ENCODE results near the gene HSPB3.
"Not testable (repeated sequence)": the region's sequence is repeated elsewhere in the genome, so short reads cannot be mapped to it uniquely, and the experiment has no call there.

The HSPB3 gene

GRCh38 chr5:54471398-54471797, 15.9 kb downstream of the HSPB3 start:
- TF ChIP-seq SUZ12 (IDR thresholded peaks at IDR 0.05) (no peak), ELF4 (IDR thresholded peaks at IDR 0.05) (no peak), L3MBTL2 (conservative IDR thresholded peaks at IDR 0.05) (no peak), CTBP1 (IDR thresholded peaks at IDR 0.05; ENCODE audit: borderline replicate concordance) (no peak), FOXK2 (IDR thresholded peaks at IDR 0.05) (no peak), SP1 (IDR thresholded peaks at IDR 0.05) (no peak), FOXM1 (IDR thresholded peaks at IDR 0.05; ENCODE audit: borderline replicate concordance) (no peak), FOXA1 (IDR thresholded peaks at IDR 0.05) (no peak), HDGF (IDR thresholded peaks at IDR 0.05; ENCODE audit: borderline replicate concordance) (no peak)
- DNase-seq (ENCODE audit: extremely low spot score) = no peak
- POLR2A ChIA-PET = no interaction called here
- CTCF ChIA-PET = no interaction called here

- no peak for DNase-seq (ENCODE audit: extremely low spot score)
- POLR2A ChIA-PET = no interaction called here
- CTCF ChIA-PET = no interaction called here
- TF ChIP-seq CTBP1 (IDR thresholded peaks at IDR 0.05; ENCODE audit: borderline replicate concordance) = no peak
- TF ChIP-seq SP1 (IDR thresholded peaks at IDR 0.05) = no peak
- no peak for TF ChIP-seq FOXM1 (IDR thresholded peaks at IDR 0.05; ENCODE audit: borderline replicate concordance)
- TF ChIP-seq SUZ12 (IDR thresholded peaks at IDR 0.05) = no peak
- TF ChIP-seq ZNF384 (IDR thresholded peaks at IDR 0.05) = no peak
Measured at GRCh38 chr5:54476682-54477081, 21.2 kb downstream of the HSPB3 start.

- no peak for TF ChIP-seq TARDBP (IDR thresholded peaks at IDR 0.05)
- no peak for TF ChIP-seq FOXK2 (IDR thresholded peaks at IDR 0.05)
- TF ChIP-seq FOXA1 (IDR thresholded peaks at IDR 0.05) = no peak
- TF ChIP-seq FOXM1 (IDR thresholded peaks at IDR 0.05; ENCODE audit: borderline replicate concordance) = no peak
- TF ChIP-seq SP1 (IDR thresholded peaks at IDR 0.05) = no peak
- TF ChIP-seq ZNF384 (IDR thresholded peaks at IDR 0.05) = no peak
- ChIA-PET POLR2A (no interaction called here), CTCF (no interaction called here)
- no peak for DNase-seq (ENCODE audit: extremely low spot score)
Measured at GRCh38 chr5:54477941-54478478, 22.5 kb downstream of the HSPB3 start.

GRCh38 chr5:54480296-54480695, 24.8 kb downstream of the HSPB3 start:
- DNase-seq (ENCODE audit: extremely low spot score) = no peak
- POLR2A ChIA-PET = no interaction called here
- no peak for TF ChIP-seq ELF4 (IDR thresholded peaks at IDR 0.05)
- TF ChIP-seq BHLHE40 (IDR thresholded peaks at IDR 0.05; ENCODE audit: borderline replicate concordance) = no peak
- TF ChIP-seq ARNT (IDR thresholded peaks at IDR 0.05) = no peak
- TF ChIP-seq NFRKB (IDR thresholded peaks at IDR 0.05) = no peak
- TF ChIP-seq TARDBP (IDR thresholded peaks at IDR 0.05) = no peak
- no peak for TF ChIP-seq SUZ12 (IDR thresholded peaks at IDR 0.05)
- TF ChIP-seq FOXK2 (IDR thresholded peaks at IDR 0.05) = no peak
- no peak for TF ChIP-seq FOXM1 (IDR thresholded peaks at IDR 0.05; ENCODE audit: borderline replicate concordance)
- TF ChIP-seq LEF1 (IDR thresholded peaks at IDR 0.05; ENCODE audit: borderline replicate concordance) = no peak
- TF ChIP-seq HDGF (IDR thresholded peaks at IDR 0.05; ENCODE audit: borderline replicate concordance) = no peak
- TF ChIP-seq SP1 (IDR thresholded peaks at IDR 0.05) = no peak
- no peak for TF ChIP-seq L3MBTL2 (conservative IDR thresholded peaks at IDR 0.05)
- no peak for TF ChIP-seq FOXA1 (IDR thresholded peaks at IDR 0.05)
- CTCF ChIA-PET = no interaction called here

GRCh38 chr5:54484219-54484894, 28.9 kb downstream of the HSPB3 start:
- ChIA-PET POLR2A (no interaction called here), CTCF (no interaction called here)
- DNase-seq (ENCODE audit: extremely low spot score) = no peak
- TF ChIP-seq FOXA1 (IDR thresholded peaks at IDR 0.05) (no peak), LEF1 (IDR thresholded peaks at IDR 0.05; ENCODE audit: borderline replicate concordance) (no peak), TARDBP (IDR thresholded peaks at IDR 0.05) (no peak)

- DNase-seq (ENCODE audit: extremely low spot score); POLR2A ChIA-PET; CTCF ChIA-PET: not testable (repeated sequence)
Measured at GRCh38 chr5:54485659-54486058, 30.2 kb downstream of the HSPB3 start.

- POLR2A ChIA-PET = not testable (repeated sequence)
- CTCF ChIA-PET = interaction anchor here (0.8 to 2.1 kb wide), 11 partner anchors 27 to 384 kb away, joined by 3 to 12 read pairs (median 4); partner anchors contain the start of gene SNX18
Measured at GRCh38 chr5:54489648-54489979, 34.1 kb downstream of the HSPB3 start.

GRCh38 chr5:54491326-54491725, 35.8 kb downstream of the HSPB3 start:
- ChIA-PET POLR2A (no interaction called here), CTCF (no interaction called here)
- TF ChIP-seq FOXA1 (IDR thresholded peaks at IDR 0.05) (no peak), ARNT (IDR thresholded peaks at IDR 0.05) (no peak), BHLHE40 (IDR thresholded peaks at IDR 0.05; ENCODE audit: borderline replicate concordance) (no peak), ZNF384 (IDR thresholded peaks at IDR 0.05) (no peak), FOXM1 (IDR thresholded peaks at IDR 0.05; ENCODE audit: borderline replicate concordance) (no peak), PKNOX1 (IDR thresholded peaks at IDR 0.05) (no peak), FOXK2 (IDR thresholded peaks at IDR 0.05) (no peak), TARDBP (IDR thresholded peaks at IDR 0.05) (no peak), SP1 (IDR thresholded peaks at IDR 0.05) (no peak), NFRKB (IDR thresholded peaks at IDR 0.05) (no peak), ELF4 (IDR thresholded peaks at IDR 0.05) (no peak), SUZ12 (IDR thresholded peaks at IDR 0.05) (no peak), HDGF (IDR thresholded peaks at IDR 0.05; ENCODE audit: borderline replicate concordance) (no peak), CTBP1 (IDR thresholded peaks at IDR 0.05; ENCODE audit: borderline replicate concordance) (no peak), LEF1 (IDR thresholded peaks at IDR 0.05; ENCODE audit: borderline replicate concordance) (no peak), L3MBTL2 (conservative IDR thresholded peaks at IDR 0.05) (no peak)
- no peak for DNase-seq (ENCODE audit: extremely low spot score)

More at GRCh38 chr5:54489648-54489979, 34.1 kb downstream of the HSPB3 start:
- DNase-seq (ENCODE audit: extremely low spot score) = not testable (repeated sequence)
